IMR-90 (cell line): ENCODE measurements around the gene ADD1. TPM values are rescaled to one million over a fixed set of nuclear protein-coding genes. Genes with fewer than 3 reads are reported as not detected.

Source experiments
- ATAC-seq: fragments of 200-7000 bp; cut with Tn5 transposase; 2 replicates; pipeline ENCODE4 v1.9.1; 2020; ENCODE audit warnings: low read depth, mild to moderate bottlenecking, moderate library complexity
- BruUV-seq: library from RNA; stranded (reverse); fragments of 400-500 nt; replicated peaks from 2 replicates; lab custom pipeline; 2021; lab: Mats Ljungman, UMichigan
- CTCF ChIA-PET: fragments of 300-600 bp; formaldehyde crosslinking; extraction: SDS; loops from one replicate; lab custom pipeline; 2021; ENCODE audit warnings: antibody characterized with exemption; lab: Yijun Ruan, JAX
- POLR2A ChIA-PET: fragments of 300-600 bp; sonication (Branson Sonifier 250); formaldehyde crosslinking; loops from one replicate; lab custom pipeline; 2022; ENCODE audit warnings: antibody characterized with exemption; ENCODE audit not compliant: unreplicated experiment; lab: Charles Lee
- DNase-seq: peaks from one replicate; pipeline ENCODE4 v3.0.0; 2013
- H2AFZ ChIP-seq: replicated peaks from 2 replicates; pipeline ENCODE3; 2013; ENCODE audit warnings: low read length, mild to moderate bottlenecking; ENCODE audit not compliant: poor library complexity
- H2AK5ac ChIP-seq: 2 replicates; pipeline ENCODE4 v1.6.1; 2013; ENCODE audit warnings: low read depth, low read length, inconsistent platforms
- H2AK9ac ChIP-seq: replicated peaks from 2 replicates; pipeline ENCODE3; 2013; ENCODE audit warnings: mild to moderate bottlenecking, low read depth, low read length, moderate library complexity; ENCODE audit not compliant: poor library complexity
- H2BK120ac ChIP-seq: 2 replicates; pipeline ENCODE4 v1.6.1; 2013; ENCODE audit warnings: low read depth, low read length, inconsistent platforms
- H2BK15ac ChIP-seq: 3 replicates; pipeline ENCODE4 v1.6.1; 2013; ENCODE audit warnings: low read depth, low read length, inconsistent platforms
- H2BK20ac ChIP-seq: 2 replicates; pipeline ENCODE4 v1.6.1; 2013; ENCODE audit warnings: low read depth, mild to moderate bottlenecking, inconsistent platforms, low read length, moderate library complexity
- H2BK5ac ChIP-seq: 2 replicates; pipeline ENCODE4 v1.6.1; 2013; ENCODE audit warnings: mild to moderate bottlenecking, low read depth, low read length, inconsistent platforms; ENCODE audit not compliant: poor library complexity, severe bottlenecking
- H3K14ac ChIP-seq: replicated peaks from 2 replicates; pipeline ENCODE4 v1.6.1; 2013; ENCODE audit warnings: low read depth, low read length, inconsistent platforms
- H3K18ac ChIP-seq: 2 replicates; pipeline ENCODE4 v1.6.1; 2013; ENCODE audit warnings: low read depth, low read length, control low read depth
- H3K23ac ChIP-seq: 2 replicates; pipeline ENCODE4 v1.6.1; 2013; ENCODE audit warnings: low read depth, low read length, inconsistent platforms
- H3K27ac ChIP-seq: 2 replicates; pipeline ENCODE4 v1.5.1; 2013; ENCODE audit warnings: mild to moderate bottlenecking, control low read depth, low read length; ENCODE audit not compliant: insufficient read depth
- H3K27me3 ChIP-seq: 2 replicates; pipeline ENCODE4 v1.6.1; 2013; ENCODE audit warnings: low read length; ENCODE audit not compliant: control insufficient read depth, insufficient read depth
- H3K36me3 ChIP-seq: 2 replicates; pipeline ENCODE4 v1.6.1; 2013; ENCODE audit warnings: low read length, mixed read lengths; ENCODE audit not compliant: control insufficient read depth, insufficient read depth
- H3K4ac ChIP-seq: 2 replicates; pipeline ENCODE4 v1.6.1; 2013; ENCODE audit warnings: low read depth, low read length, inconsistent platforms
- H3K4me1 ChIP-seq: 2 replicates; pipeline ENCODE4 v1.6.1; 2013; ENCODE audit warnings: low read length, mixed read lengths; ENCODE audit not compliant: control insufficient read depth, insufficient read depth
- H3K4me2 ChIP-seq: 2 replicates; pipeline ENCODE4 v1.6.1; 2013; ENCODE audit warnings: low read depth, mild to moderate bottlenecking, control low read depth, low read length, moderate library complexity
- H3K4me3 ChIP-seq: 2 replicates; pipeline ENCODE4 v1.5.1; 2013; ENCODE audit warnings: low read depth, mild to moderate bottlenecking, control low read depth, low read length, moderate library complexity; ENCODE audit not compliant: insufficient read depth
- H3K56ac ChIP-seq: 2 replicates; pipeline ENCODE4 v1.6.1; 2013; ENCODE audit warnings: low read length, inconsistent platforms; ENCODE audit not compliant: insufficient read depth; ENCODE audit errors: extremely low read depth
- H3K79me1 ChIP-seq, 2 experiments: 2 replicates each; pipeline ENCODE4 v1.6.1; 2013; ENCODE audit warnings: low read length in 2 of 2, inconsistent platforms in 1 of 2, low read depth in 1 of 2
- H3K9ac ChIP-seq: 2 replicates; pipeline ENCODE4 v1.6.1; 2013; ENCODE audit warnings: low read depth, low read length, control low read depth
- H3K9me1 ChIP-seq: 2 replicates; pipeline ENCODE4 v1.6.1; 2013; ENCODE audit warnings: low read length, inconsistent platforms; ENCODE audit not compliant: insufficient read depth
- H3K9me3 ChIP-seq: 2 replicates; pipeline ENCODE4 v1.6.1; 2013; ENCODE audit warnings: low read length; ENCODE audit not compliant: control insufficient read depth, insufficient read depth
- H4K20me1 ChIP-seq: 2 replicates; pipeline ENCODE4 v1.6.1; 2013; ENCODE audit warnings: low read length, inconsistent platforms; ENCODE audit not compliant: insufficient read depth
- H4K5ac ChIP-seq: 2 replicates; pipeline ENCODE4 v1.6.1; 2013; ENCODE audit warnings: mild to moderate bottlenecking, low read depth, low read length, control low read depth
- H4K8ac ChIP-seq, 2 experiments: 2 replicates each; pipeline ENCODE4 v1.6.1; 2013; ENCODE audit warnings: low read depth in 2 of 2, low read length in 2 of 2, control low read depth in 1 of 2, inconsistent platforms in 1 of 2
- H4K91ac ChIP-seq: 2 replicates; pipeline ENCODE4 v1.6.1; 2013; ENCODE audit warnings: low read depth, low read length, inconsistent platforms; ENCODE audit not compliant: insufficient read depth
- BHLHE40 ChIP-seq: fragments of 150-350 bp; IDR thresholded peaks from 2 replicates; pipeline ENCODE4 v1.6.1; 2016; ENCODE audit warnings: mild to moderate bottlenecking, low read depth, low read length
- CEBPB ChIP-seq: IDR thresholded peaks from 2 replicates; pipeline ENCODE4 v1.6.1; 2012; ENCODE audit warnings: low read depth, low read length, improper control_type of control experiment
- CHD1 ChIP-seq: IDR thresholded peaks from 2 replicates; pipeline ENCODE4 v1.6.1; 2012; ENCODE audit warnings: low read depth, low read length, improper control_type of control experiment
- CTCF ChIP-seq: conservative IDR thresholded peaks from 2 replicates; pipeline ENCODE4 v1.5.1; 2012; ENCODE audit warnings: mild to moderate bottlenecking, low read depth, low read length, improper control_type of control experiment
- ELK1 ChIP-seq: fragments of 150-350 bp; IDR thresholded peaks from 2 replicates; pipeline ENCODE4 v1.6.1; 2016; ENCODE audit warnings: low read depth, mild to moderate bottlenecking, low read length, moderate library complexity, borderline replicate concordance
- FOS ChIP-seq: fragments of 150-350 bp; IDR thresholded peaks from 2 replicates; pipeline ENCODE4 v1.6.1; 2016; ENCODE audit warnings: low read depth, low read length
- MAFK ChIP-seq: IDR thresholded peaks from 2 replicates; pipeline ENCODE4 v1.6.1; 2012; ENCODE audit warnings: low read depth, low read length, improper control_type of control experiment
- MAZ ChIP-seq: IDR thresholded peaks from 2 replicates; pipeline ENCODE4 v1.6.1; 2012; ENCODE audit warnings: low read depth, mild to moderate bottlenecking, low read length, improper control_type of control experiment, moderate library complexity, borderline replicate concordance
- MXI1 ChIP-seq: IDR thresholded peaks from 2 replicates; pipeline ENCODE4 v1.6.1; 2012; ENCODE audit warnings: low read depth, mild to moderate bottlenecking, low read length, moderate library complexity, borderline replicate concordance
- NFE2L2 ChIP-seq: fragments of 150-350 bp; IDR thresholded peaks from 2 replicates; pipeline ENCODE4 v1.6.1; 2016; ENCODE audit warnings: low read depth, mild to moderate bottlenecking, low read length
- POLR2A ChIP-seq: IDR thresholded peaks from 2 replicates; pipeline ENCODE4 v1.6.1; 2012; ENCODE audit warnings: mild to moderate bottlenecking, low read depth, low read length
- RAD21 ChIP-seq: IDR thresholded peaks from 2 replicates; pipeline ENCODE4 v1.6.1; 2012; ENCODE audit warnings: low read length, improper control_type of control experiment
- RFX5 ChIP-seq: IDR thresholded peaks from 2 replicates; pipeline ENCODE4 v1.8.0; 2012; ENCODE audit warnings: low read depth, mild to moderate bottlenecking, low read length, moderate library complexity
- SMC3 ChIP-seq: fragments of 150-350 bp; IDR thresholded peaks from 2 replicates; pipeline ENCODE4 v1.6.1; 2016; ENCODE audit warnings: low read depth, mild to moderate bottlenecking, antibody characterized with exemption, low read length, moderate library complexity
- USF2 ChIP-seq: fragments of 150-350 bp; IDR thresholded peaks from 2 replicates; pipeline ENCODE4 v1.6.1; 2017; ENCODE audit warnings: mild to moderate bottlenecking, antibody characterized with exemption, low read length, low read depth
- WGBS, 2 experiments: methylation state at CpG; one replicate each; pipeline versions ENCODE4 v1.1.5 to v1.1.7; 2013; ENCODE audit warnings: missing lambda C conversion rate in 2 of 2; ENCODE audit not compliant: insufficient read length in 1 of 2; ENCODE audit errors: extremely low coverage in 2 of 2; 5-methylcytosine and 5-hydroxymethylcytosine counted together
- dilution Hi-C: fragments of 300-500 bp; cut with HindIII; formaldehyde crosslinking; loops from one replicate; pipeline ENCODE4 v1.14.3; 2018; ENCODE audit warnings: low sequenced_read_pairs; ENCODE audit not compliant: unreplicated experiment
- in situ Hi-C: fragments of 300-500 bp; cut with MboI; formaldehyde crosslinking; loops from 3 replicates; pipeline ENCODE4 v1.14.3; 2019; ENCODE audit warnings: low sequenced_read_pairs, inconsistent platforms, mixed read lengths
- intact Hi-C: fragments of 100-400 bp; cut with micrococcal nuclease; formaldehyde crosslinking; loops from 2 replicates; pipeline ENCODE4 v1.10.0; 2022
- polyA plus RNA-seq, 3 experiments: library from polyadenylated mRNA; depleted of rRNA; stranded (reverse); fragments of >200 nt; gene quantifications; 2 replicates each; pipeline ENCODE4 v1.2.3, GENCODE V29; 2012; ENCODE audit warnings: low replicate concordance in 1 of 3
- total RNA-seq: library from RNA; depleted of rRNA; stranded (reverse); fragments of >200 nt; gene quantifications from 2 replicates; pipeline ENCODE4 v1.2.3, GENCODE V29; 2012

Gene ADD1
- total and polyA plus RNA-seq, 2 of the 4 experiments (the other 2 are of a cell fraction) = 122 to 215 TPM

GRCh38 chr4:2923141-2923551, 79.5 kb downstream of the ADD1 start:
- ATAC-seq (peak; percentile 16), DNase-seq (peak; percentile 55)
- Histone ChIP-seq H3K23ac (no peak overlapping the region), H3K4me2 (no peak overlapping the region), H4K5ac (no peak overlapping the region; the same call in 1 of the 2 replicates), H4K91ac (peak overlapping the region; percentile 77), H2AK5ac (peak overlapping the region; percentile 78; the same call in 1 of the 2 replicates), H2AK9ac (peak overlapping the region; percentile 84), H3K4me3 (no peak overlapping the region), H3K27me3 (no peaks in the 10 kb centered on the region), H4K8ac (peak overlapping the region in 1 of 2 experiments; percentile 11; a peak in 2 of 4 replicates), H3K56ac (no peak overlapping the region), H3K36me3 (peaks cover 51% of the 10 kb centered on the region), H3K4ac (peak overlapping the region; percentile 42), H3K18ac (no peak overlapping the region), H2AFZ (no peak overlapping the region), H2BK20ac (no peak overlapping the region), H3K9me1 (peaks cover 12% of the 10 kb centered on the region; the same call in 1 of the 2 replicates), H2BK5ac (peak overlapping the region; percentile 49), H3K9ac (no peak overlapping the region), H3K79me1 (peaks cover 14 to 54% of the 10 kb centered on the region in 2 experiments), H3K14ac (peak overlapping the region; percentile 3), H2BK120ac (no peak overlapping the region), H2BK15ac (no peak overlapping the region; the same call in 2 of the 3 replicates), H4K20me1 (peaks cover 16% of the 10 kb centered on the region; the same call in 1 of the 2 replicates), H3K27ac (peak overlapping the region; percentile 32; the same call in 1 of the 2 replicates), H3K9me3 (no peaks in the 10 kb centered on the region), H3K4me1 (peaks cover 4% of the 10 kb centered on the region; the same call in 1 of the 2 replicates)
- ChIA-PET CTCF (no interaction called here), POLR2A (no interaction called here)
- no peak for TF ChIP-seq USF2
- no peak for TF ChIP-seq CEBPB
- TF ChIP-seq SMC3 = no peak
- TF ChIP-seq ELK1 = no peak
- no peak for TF ChIP-seq MAZ
- TF ChIP-seq BHLHE40 = no peak
- no peak for TF ChIP-seq POLR2A
- TF ChIP-seq NFE2L2 = no peak
- TF ChIP-seq MAFK = no peak
- no peak for TF ChIP-seq CHD1
- TF ChIP-seq RFX5 = no peak
- TF ChIP-seq CTCF = no peak
- TF ChIP-seq RAD21 = no peak
- TF ChIP-seq MXI1 = no peak
- no peak for TF ChIP-seq FOS
- dilution Hi-C loops = no loop called here
- no TSS peak for BruUV-seq
- intact Hi-C loops = no loop called here
- WGBS, 2 experiments = 99% methylated on average over 9 of the region's 10 CpGs; no CpG with 5 or more reads in 1 of the 2 experiments
- in situ Hi-C loops = no loop called here
